D721Med (cell line): ENCODE results near the gene IDH3G.

ENCODE experiments used
- DNase-seq: peaks from one replicate; pipeline ENCODE4 v3.0.0; 2011; ENCODE audit warnings: low spot score; ENCODE audit not compliant: insufficient read length
- FAIRE-seq: peaks from 2 replicates; lab custom pipeline; 2011; peaks lifted over from hg19 to GRCh38; lab: Jason Lieb, UNC
- CTCF ChIP-seq: IDR thresholded peaks from 2 replicates; pipeline ENCODE4 v1.5.1; 2012; ENCODE audit warnings: mild to moderate bottlenecking, control low read depth; ENCODE audit not compliant: insufficient read depth; ENCODE audit errors: missing control alignments

Gene IDH3G

GRCh38 chrX:153800177-153800722 is 6.1 kb upstream of the IDH3G start:
- DNase-seq (no peak), FAIRE-seq (no peak)
- TF ChIP-seq CTCF, result no peak

- TF ChIP-seq CTCF, result no peak
- FAIRE-seq (no peak), DNase-seq (no peak)
These were observed 5.2 kb upstream of the IDH3G start for GRCh38 chrX:153799326-153799725.

- no peak for FAIRE-seq
- TF ChIP-seq CTCF, result no peak
- DNase-seq, result no peak
These were observed 3.3 kb upstream of the IDH3G start for GRCh38 chrX:153797415-153798015.

GRCh38 chrX:153794897-153795816 is 982 bp upstream of the IDH3G start:
- FAIRE-seq (no peak), DNase-seq (no peak)
- TF ChIP-seq CTCF, result no peak

- TF ChIP-seq CTCF, result no peak
- DNase-seq, result no peak
- no peak for FAIRE-seq
These were observed 884 bp downstream of the IDH3G start for GRCh38 chrX:153793291-153793690.

GRCh38 chrX:153792368-153792767 is 1.8 kb downstream of the IDH3G start:
- FAIRE-seq, result no peak
- no peak for TF ChIP-seq CTCF
- DNase-seq, result no peak
